ENCODE measurements around the gene AGAP1.

- no peak for TF ChIP-seq POLR2AphosphoS5 (IDR thresholded peaks at IDR 0.05; ENCODE audit: insufficient read depth, low read depth, low read length)
- no peak for TF ChIP-seq CTCF (IDR thresholded peaks at IDR 0.05; ENCODE audit: extremely low read depth in 1 of 2, insufficient read depth in 1 of 2, low read depth in 1 of 2, low read length in 2 of 2)
- no peak for TF ChIP-seq MAX (IDR thresholded peaks at IDR 0.05; ENCODE audit: insufficient read depth, insufficient read length)
- TF ChIP-seq EZH2 (IDR thresholded peaks at IDR 0.05; ENCODE audit: borderline replicate concordance, low read depth, low read length, severe bottlenecking): no peak
- TF ChIP-seq POLR2A (IDR thresholded peaks at IDR 0.05; ENCODE audit: low read depth, low read length): no peak
These were observed 483.1 kb downstream of the AGAP1 start for GRCh38 chr2:235976956-235977355.

Measured in endothelial cell of umbilical vein (primary cell).